ENCODE data around the gene CD80.

DNA sequence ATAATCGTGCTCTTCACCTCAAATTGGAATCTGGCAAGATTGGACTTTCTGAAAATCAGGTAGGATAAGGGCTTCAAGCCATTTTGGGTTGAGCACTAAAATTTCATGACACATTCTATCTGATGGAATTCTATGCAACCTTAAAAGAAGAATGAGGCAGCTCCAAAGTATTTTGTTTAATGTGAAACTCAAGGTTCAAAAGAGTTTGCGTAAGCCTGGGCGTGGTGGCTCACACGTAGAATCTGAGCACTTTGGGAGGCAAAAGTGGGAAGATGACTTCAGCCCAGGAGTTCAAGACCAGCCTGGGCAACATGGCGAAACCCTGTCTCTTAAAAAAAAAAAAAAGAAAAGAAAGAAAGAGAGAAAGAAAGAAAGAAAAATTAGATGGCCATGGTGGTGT lies 34.7 kb upstream of the CD80 start:
- TF ChIP-seq, protein P1, sequence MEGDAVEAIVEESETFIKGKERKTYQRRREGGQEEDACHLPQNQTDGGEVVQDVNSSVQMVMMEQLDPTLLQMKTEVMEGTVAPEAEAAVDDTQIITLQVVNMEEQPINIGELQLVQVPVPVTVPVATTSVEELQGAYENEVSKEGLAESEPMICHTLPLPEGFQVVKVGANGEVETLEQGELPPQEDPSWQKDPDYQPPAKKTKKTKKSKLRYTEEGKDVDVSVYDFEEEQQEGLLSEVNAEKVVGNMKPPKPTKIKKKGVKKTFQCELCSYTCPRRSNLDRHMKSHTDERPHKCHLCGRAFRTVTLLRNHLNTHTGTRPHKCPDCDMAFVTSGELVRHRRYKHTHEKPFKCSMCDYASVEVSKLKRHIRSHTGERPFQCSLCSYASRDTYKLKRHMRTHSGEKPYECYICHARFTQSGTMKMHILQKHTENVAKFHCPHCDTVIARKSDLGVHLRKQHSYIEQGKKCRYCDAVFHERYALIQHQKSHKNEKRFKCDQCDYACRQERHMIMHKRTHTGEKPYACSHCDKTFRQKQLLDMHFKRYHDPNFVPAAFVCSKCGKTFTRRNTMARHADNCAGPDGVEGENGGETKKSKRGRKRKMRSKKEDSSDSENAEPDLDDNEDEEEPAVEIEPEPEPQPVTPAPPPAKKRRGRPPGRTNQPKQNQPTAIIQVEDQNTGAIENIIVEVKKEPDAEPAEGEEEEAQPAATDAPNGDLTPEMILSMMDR (conservative IDR thresholded peaks at IDR 0.05; ENCODE audit: low read depth, low read length): no peak
- no peak for TF ChIP-seq EZH2 (IDR thresholded peaks at IDR 0.05; ENCODE audit: borderline replicate concordance, low read depth, low read length, poor library complexity, severe bottlenecking)
